WERI-Rb-1 (cell line): ENCODE data around the gene MCAT.

Experiments used
- DNase-seq: peaks from one replicate; pipeline ENCODE4 v3.0.0-alpha.2; 2020
- H3K27ac ChIP-seq: fragments of 250-450 bp; sonication (Bioruptor Pico); 2 replicates; pipeline ENCODE4 v1.5.1; 2020; ENCODE audit warnings: mild to moderate bottlenecking, moderate library complexity
- H3K27me3 ChIP-seq: fragments of 250-450 bp; sonication (Bioruptor Pico); 2 replicates; pipeline ENCODE4 v1.5.1; 2021; ENCODE audit warnings: mild to moderate bottlenecking, low read depth, moderate library complexity; ENCODE audit not compliant: insufficient read depth, severe bottlenecking
- H3K36me3 ChIP-seq: fragments of 250-450 bp; sonication (Bioruptor Pico); 2 replicates; pipeline ENCODE4 v1.5.1; 2020; ENCODE audit warnings: mild to moderate bottlenecking, moderate library complexity
- H3K4me3 ChIP-seq: 2 replicates; pipeline ENCODE4 v1.5.1; 2011; ENCODE audit warnings: low read depth, mild to moderate bottlenecking, control low read depth, low read length
- H3K9me3 ChIP-seq: fragments of 250-450 bp; sonication (Bioruptor Pico); 2 replicates; pipeline ENCODE4 v1.5.1; 2021; ENCODE audit warnings: mild to moderate bottlenecking, moderate library complexity; ENCODE audit not compliant: severe bottlenecking
- TF ChIP-seq, protein P1 (sequence below): IDR thresholded peaks from 2 replicates; pipeline ENCODE4 v1.5.1; 2011; ENCODE audit warnings: low read depth, mild to moderate bottlenecking, control low read depth, inconsistent platforms, low read length

MCAT gene

GRCh38 chr22:43101306-43101705 lies 41.9 kb downstream of the MCAT start:
- Histone ChIP-seq H3K27me3 (no peaks in the 10 kb centered on the region), H3K4me3 (no peak overlapping the region), H3K27ac (no peak overlapping the region), H3K36me3 (no peaks in the 10 kb centered on the region), H3K9me3 (peaks cover 9% of the 10 kb centered on the region)
- DNase-seq = no peak
- TF ChIP-seq, protein P1, sequence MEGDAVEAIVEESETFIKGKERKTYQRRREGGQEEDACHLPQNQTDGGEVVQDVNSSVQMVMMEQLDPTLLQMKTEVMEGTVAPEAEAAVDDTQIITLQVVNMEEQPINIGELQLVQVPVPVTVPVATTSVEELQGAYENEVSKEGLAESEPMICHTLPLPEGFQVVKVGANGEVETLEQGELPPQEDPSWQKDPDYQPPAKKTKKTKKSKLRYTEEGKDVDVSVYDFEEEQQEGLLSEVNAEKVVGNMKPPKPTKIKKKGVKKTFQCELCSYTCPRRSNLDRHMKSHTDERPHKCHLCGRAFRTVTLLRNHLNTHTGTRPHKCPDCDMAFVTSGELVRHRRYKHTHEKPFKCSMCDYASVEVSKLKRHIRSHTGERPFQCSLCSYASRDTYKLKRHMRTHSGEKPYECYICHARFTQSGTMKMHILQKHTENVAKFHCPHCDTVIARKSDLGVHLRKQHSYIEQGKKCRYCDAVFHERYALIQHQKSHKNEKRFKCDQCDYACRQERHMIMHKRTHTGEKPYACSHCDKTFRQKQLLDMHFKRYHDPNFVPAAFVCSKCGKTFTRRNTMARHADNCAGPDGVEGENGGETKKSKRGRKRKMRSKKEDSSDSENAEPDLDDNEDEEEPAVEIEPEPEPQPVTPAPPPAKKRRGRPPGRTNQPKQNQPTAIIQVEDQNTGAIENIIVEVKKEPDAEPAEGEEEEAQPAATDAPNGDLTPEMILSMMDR = no peak

DNA sequence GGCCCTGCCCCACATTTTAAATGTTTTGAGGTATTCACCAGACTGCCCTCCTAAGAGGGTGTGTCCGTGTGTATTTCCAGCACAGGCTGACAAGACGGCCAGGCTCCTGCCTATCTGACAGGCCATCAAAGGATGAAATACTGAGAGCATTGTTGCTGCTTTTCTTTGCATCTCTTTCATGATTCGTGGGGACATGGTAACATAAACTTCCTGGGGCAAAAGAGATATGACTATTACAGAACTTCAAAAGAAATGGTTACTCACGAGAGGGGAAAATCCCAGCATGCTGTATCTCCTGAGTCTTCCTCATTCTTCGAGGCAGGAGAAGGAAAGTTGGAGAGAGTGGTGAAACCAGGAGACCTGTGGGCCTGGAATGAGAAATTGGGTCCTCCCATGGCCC lies 43.0 kb downstream of the MCAT start:
- no peaks in the 10 kb centered on the region for H3K27me3 ChIP-seq
- H3K4me3 ChIP-seq = no peak overlapping the region
- TF ChIP-seq, protein P1 = no peak
- H3K27ac ChIP-seq = no peak overlapping the region
- DNase-seq = no peak
- H3K36me3 ChIP-seq = no peaks in the 10 kb centered on the region
- peaks cover 9% of the 10 kb centered on the region for H3K9me3 ChIP-seq

GRCh38 chr22:43099095-43099494 lies 44.1 kb downstream of the MCAT start:
- no peak overlapping the region for H3K4me3 ChIP-seq
- H3K27ac ChIP-seq = no peak overlapping the region
- H3K27me3 ChIP-seq = no peaks in the 10 kb centered on the region
- no peaks in the 10 kb centered on the region for H3K36me3 ChIP-seq
- TF ChIP-seq, protein P1 = no peak
- H3K9me3 ChIP-seq = peaks cover 9% of the 10 kb centered on the region
- no peak for DNase-seq

GRCh38 chr22:43098356-43098755 lies 44.8 kb downstream of the MCAT start:
- DNase-seq = no peak
- no peak overlapping the region for H3K27ac ChIP-seq
- H3K36me3 ChIP-seq = no peaks in the 10 kb centered on the region
- TF ChIP-seq, protein P1 = no peak
- no peak overlapping the region for H3K4me3 ChIP-seq
- no peaks in the 10 kb centered on the region for H3K27me3 ChIP-seq
- H3K9me3 ChIP-seq = peaks cover 9% of the 10 kb centered on the region

- DNase-seq = no peak
- no peak overlapping the region for H3K4me3 ChIP-seq
- TF ChIP-seq, protein P1 = no peak
- H3K27ac ChIP-seq = no peak overlapping the region
- H3K27me3 ChIP-seq = no peaks in the 10 kb centered on the region
- no peaks in the 10 kb centered on the region for H3K36me3 ChIP-seq
- peaks cover 9% of the 10 kb centered on the region for H3K9me3 ChIP-seq
Measured at GRCh38 chr22:43096420-43096819, 46.8 kb downstream of the MCAT start.

- no peak overlapping the region for H3K27ac ChIP-seq
- H3K36me3 ChIP-seq = no peaks in the 10 kb centered on the region
- no peaks in the 10 kb centered on the region for H3K27me3 ChIP-seq
- TF ChIP-seq, protein P1 = no peak
- no peak overlapping the region for H3K4me3 ChIP-seq
- no peak for DNase-seq
- peaks cover 9% of the 10 kb centered on the region for H3K9me3 ChIP-seq
Measured at GRCh38 chr22:43094551-43094950, 48.6 kb downstream of the MCAT start.
